ENCODE measurements around the gene SHMT2.

DNA sequence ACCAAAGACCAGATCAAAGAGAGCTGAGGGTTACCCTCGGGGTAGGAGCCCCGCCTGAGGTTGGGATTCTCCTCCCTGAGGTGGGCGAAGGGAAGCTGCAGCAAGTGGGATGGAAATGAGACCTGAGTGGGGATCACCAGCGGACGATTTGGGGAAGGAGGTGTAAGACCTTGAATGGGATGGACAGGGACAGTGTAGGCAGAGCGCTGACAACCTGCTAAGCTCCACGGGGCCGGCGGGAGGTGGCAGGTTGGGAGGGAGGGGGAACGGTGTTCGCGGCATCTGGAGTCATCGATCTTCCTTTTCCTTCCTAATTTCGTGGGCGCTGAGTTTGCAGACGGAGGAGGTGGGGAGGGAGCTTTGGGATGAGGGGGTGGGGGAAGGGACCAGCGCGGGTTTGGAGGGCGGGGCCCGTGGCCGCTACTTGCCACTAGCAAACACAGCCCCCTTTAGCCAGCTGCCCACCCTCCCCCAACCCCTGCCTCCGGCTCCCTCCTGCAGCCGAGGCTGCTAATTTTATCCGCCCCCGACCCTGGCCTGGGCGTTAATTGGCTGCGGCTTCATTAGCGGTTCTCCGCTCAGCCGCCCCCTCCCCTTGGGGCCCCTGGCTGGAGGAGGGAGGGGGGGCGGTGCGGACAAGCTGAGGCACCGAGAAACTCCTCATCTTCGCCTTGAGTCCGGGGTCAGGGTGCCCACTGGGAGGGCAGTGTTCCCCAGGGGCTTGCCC lies 2.8 kb upstream of the SHMT2 start:
- TF ChIP-seq MAFK (conservative IDR thresholded peaks at IDR 0.05 in 1 of 2, IDR thresholded peaks at IDR 0.05 in 1 of 2; ENCODE audit: low read length in 2 of 2) (no peak), SOX6 (IDR thresholded peaks at IDR 0.05) (no peak), SOX6 (CRISPR knock-in tag; IDR thresholded peaks at IDR 0.05) (no peak), ZNF235 (CRISPR knock-in tag; IDR thresholded peaks at IDR 0.05; ENCODE audit: borderline replicate concordance) (no peak), POLR2A (IDR thresholded peaks at IDR 0.05; ENCODE audit: insufficient read depth in 1 of 2, low read depth in 2 of 2, low read length in 2 of 2) (no peak)

Data from HepG2 (cell line).